GM12878 (cell line): Measurements from ENCODE around the gene SYCE1. TPM values are rescaled to one million over a fixed set of nuclear protein-coding genes. Genes with fewer than 3 reads are reported as not detected.

Source experiments
- ATAC-seq: fragments of 200-7000 bp; cut with Tn5 transposase; 3 replicates; pipeline ENCODE4 v1.9.1; 2020; ENCODE audit warnings: mild to moderate bottlenecking, moderate library complexity
- BruUV-seq: library from RNA; stranded (reverse); fragments of 400-500 nt; replicated peaks from 2 replicates; lab custom pipeline; 2021; lab: Mats Ljungman, UMichigan
- CTCF ChIA-PET: fragments of 300-600 bp; sonication (Branson Sonifier 250); formaldehyde crosslinking; extraction: SDS; loops from one replicate; lab custom pipeline; 2021; ENCODE audit warnings: inconsistent platforms; lab: Yijun Ruan, JAX
- POLR2A ChIA-PET: fragments of 350-600 bp; formaldehyde crosslinking; extraction: SDS; loops from one replicate; lab custom pipeline; 2021; ENCODE audit warnings: inconsistent platforms; lab: Charles Lee
- RAD21 ChIA-PET: fragments of 300-600 bp; sonication (Branson Sonifier 250); formaldehyde crosslinking; loops from one replicate; lab custom pipeline; 2023; ENCODE audit warnings: antibody characterized with exemption; ENCODE audit not compliant: unreplicated experiment; lab: Charles Lee
- SMC1A ChIA-PET: fragments of 300-600 bp; sonication (Branson Sonifier 250); formaldehyde crosslinking; loops from one replicate; lab custom pipeline; 2023; ENCODE audit not compliant: unreplicated experiment, uncharacterized antibody; lab: Charles Lee
- DNase-seq: peaks from one replicate; pipeline ENCODE4 v3.0.0-alpha.2; 2011; ENCODE audit warnings: low read depth, low spot score
- FAIRE-seq: peaks from 3 replicates; lab custom pipeline; 2011; peaks lifted over from hg19 to GRCh38; lab: Jason Lieb, UNC
- H2AFZ ChIP-seq: 2 replicates; pipeline ENCODE4 v1.6.0; 2011; ENCODE audit warnings: low read depth, low read length, control low read depth; ENCODE audit not compliant: control insufficient read depth
- H3K27ac ChIP-seq: 2 replicates; pipeline ENCODE4 v1.5.1; 2011; ENCODE audit warnings: control low read depth; ENCODE audit not compliant: control insufficient read depth, insufficient read depth
- H3K27me3 ChIP-seq, 2 experiments: replicated peaks in 1 of 2; 2 replicates each; pipeline versions ENCODE4 v1.6.0 to v1.6.1; 2011; ENCODE audit warnings: low read length in 1 of 2; ENCODE audit not compliant: control insufficient read depth in 2 of 2, insufficient read depth in 2 of 2
- H3K36me3 ChIP-seq, 2 experiments: 2 replicates each; pipeline ENCODE4 v1.5.1; 2011; ENCODE audit warnings: low read length in 1 of 2; ENCODE audit not compliant: control insufficient read depth in 2 of 2, insufficient read depth in 2 of 2
- H3K4me1 ChIP-seq: 2 replicates; pipeline ENCODE4 v1.6.1; 2011; ENCODE audit warnings: mild to moderate bottlenecking, low read length, moderate library complexity, mixed read lengths; ENCODE audit not compliant: control insufficient read depth, insufficient read depth
- H3K4me2 ChIP-seq: 2 replicates; pipeline ENCODE4 v1.6.0; 2011; ENCODE audit warnings: control low read depth; ENCODE audit not compliant: control insufficient read depth, insufficient read depth
- H3K4me3 ChIP-seq: fragments of 200-600 bp; sonication (generic); 2 replicates; pipeline ENCODE4 v1.5.1; 2016
- H3K79me2 ChIP-seq: 2 replicates; pipeline ENCODE4 v1.6.0; 2011; ENCODE audit warnings: low read length; ENCODE audit not compliant: control insufficient read depth, insufficient read depth
- H3K9ac ChIP-seq: 2 replicates; pipeline ENCODE4 v1.8.0; 2011; ENCODE audit warnings: low read length, control low read depth, mixed read lengths; ENCODE audit not compliant: control insufficient read depth, insufficient read depth
- H3K9me3 ChIP-seq: replicated peaks from 3 replicates; pipeline ENCODE4 v1.5.1; 2011; ENCODE audit warnings: mild to moderate bottlenecking, low read length; ENCODE audit not compliant: control insufficient read depth, insufficient read depth
- H4K20me1 ChIP-seq: 2 replicates; pipeline ENCODE4 v1.6.0; 2011; ENCODE audit not compliant: control insufficient read depth, insufficient read depth
- ASH2L ChIP-seq: fragments of 300-600, 200-600 bp; sonication (generic); IDR thresholded peaks from 2 replicates; pipeline ENCODE4 v1.6.1; 2017; ENCODE audit warnings: low read depth, mild to moderate bottlenecking, borderline replicate concordance
- CBX3 ChIP-seq: fragments of 200-600 bp; sonication (generic); IDR thresholded peaks from 2 replicates; pipeline ENCODE4 v1.6.1; 2016; ENCODE audit warnings: low read depth, borderline replicate concordance
- CREB1 ChIP-seq: IDR thresholded peaks from 2 replicates; pipeline ENCODE4 v1.6.1; 2012; ENCODE audit warnings: low read depth, mild to moderate bottlenecking, inconsistent platforms
- E2F4 ChIP-seq: IDR thresholded peaks from 2 replicates; pipeline ENCODE4 v1.6.1; 2012; ENCODE audit warnings: low read depth, low read length, improper control_type of control experiment
- E4F1 ChIP-seq: fragments of 450-650 bp; IDR thresholded peaks from 2 replicates; pipeline ENCODE4 v1.6.1; 2018; ENCODE audit warnings: borderline replicate concordance, mild to moderate bottlenecking; ENCODE audit not compliant: partially characterized antibody
- FOXM1 ChIP-seq: IDR thresholded peaks from 2 replicates; pipeline ENCODE4 v1.6.1; 2012; ENCODE audit warnings: low read depth, mild to moderate bottlenecking, inconsistent platforms, low read length, moderate library complexity
- MXI1 ChIP-seq: fragments of 150-350 bp; IDR thresholded peaks from 2 replicates; pipeline ENCODE4 v1.6.1; 2011; ENCODE audit warnings: low read depth, mild to moderate bottlenecking, inconsistent platforms, low read length, improper control_type of control experiment
- RAD21 ChIP-seq: IDR thresholded peaks from 2 replicates; pipeline ENCODE4 v1.6.1; 2011; ENCODE audit warnings: mild to moderate bottlenecking, low read depth, low read length, moderate library complexity; ENCODE audit not compliant: insufficient read depth
- RAD51 ChIP-seq: fragments of 450-650 bp; IDR thresholded peaks from 2 replicates; pipeline ENCODE4 v1.6.1; 2016; ENCODE audit warnings: moderate library complexity, mild to moderate bottlenecking, inconsistent platforms
- REST ChIP-seq: IDR thresholded peaks from 2 replicates; pipeline ENCODE4 v1.6.1; 2012; ENCODE audit warnings: mild to moderate bottlenecking, low read depth, low read length
- TCF7 ChIP-seq: IDR thresholded peaks from 2 replicates; pipeline ENCODE4 v1.6.1; 2014; ENCODE audit warnings: antibody characterized with exemption, borderline replicate concordance
- USF1 ChIP-seq: IDR thresholded peaks from 2 replicates; pipeline ENCODE4 v1.6.1; 2011; ENCODE audit warnings: borderline replicate concordance, low read depth, mild to moderate bottlenecking, moderate library complexity, mixed read lengths, low read length; ENCODE audit not compliant: insufficient read depth; ENCODE audit errors: extremely low read length
- YBX1 ChIP-seq: fragments of 450-650 bp; IDR thresholded peaks from 2 replicates; pipeline ENCODE4 v1.6.1; 2016; ENCODE audit warnings: antibody characterized with exemption
- ZBTB33 ChIP-seq: fragments of 450-650 bp; IDR thresholded peaks from 2 replicates; pipeline ENCODE4 v1.6.1; 2017; ENCODE audit warnings: mild to moderate bottlenecking
- ZNF24 ChIP-seq: fragments of 450-650 bp; IDR thresholded peaks from 2 replicates; pipeline ENCODE4 v1.6.1; 2017; ENCODE audit warnings: antibody characterized with exemption, mild to moderate bottlenecking
- WGBS: methylation state at CpG from one replicate; pipeline ENCODE4 v1.1.6; 2016; ENCODE audit warnings: low lambda C conversion rate; ENCODE audit not compliant: insufficient replicate concordance, insufficient coverage; ENCODE audit errors: missing lambda C conversion rate; 5-methylcytosine and 5-hydroxymethylcytosine counted together
- in situ Hi-C: fragments of 300-500 bp; cut with MboI; formaldehyde crosslinking; loops from 9 replicates; pipeline ENCODE4 v1.14.3; 2018; ENCODE audit warnings: mixed read lengths
- intact Hi-C: fragments of 100-400 bp; cut with micrococcal nuclease; formaldehyde crosslinking; loops from one replicate; pipeline ENCODE4 v1.14.2; 2022; ENCODE audit not compliant: unreplicated experiment
- polyA plus RNA-seq, 11 experiments: library from polyadenylated mRNA; depleted of rRNA in 4 of 11; unstranded in 6 of 11; stranded (reverse) in 5 of 11; fragments of >200 nt; fragmentation: Nextera tagmentation in 4 of 11; fragmentation: Illumina TruSeq in 1 of 11; extraction: Ambion mirVana in 4 of 11; extraction: Trizol in 1 of 11; gene quantifications; 1 replicate in 1 of 11; 2 replicates in 10 of 11; pipeline versions ENCODE4 v1.2.1 to v1.2.3, GENCODE V29; 2011 to 2016; ENCODE audit warnings: inconsistent platforms in 2 of 11, missing spikeins in 2 of 11, low read depth in 1 of 11
- total RNA-seq, 4 experiments: library from RNA; depleted of rRNA in 3 of 4; stranded (reverse); fragments of >200 nt in 3 of 4; fragmentation: Illumina TruSeq in 1 of 4; extraction: Trizol in 1 of 4; gene quantifications; 2 replicates each; pipeline versions ENCODE4 v1.2.1 to v1.2.3, GENCODE V29; 2013 to 2021

SYCE1 gene
- total and polyA plus RNA-seq, 10 of the 15 experiments (the other 5 are each of a cell fraction or from before 2014, with no cell fraction given) = not detected

- Histone ChIP-seq H3K4me1 (no peaks in the 10 kb centered on the region), H3K9me3 (no peaks in the 10 kb centered on the region; the same call in 2 of the 3 replicates), H3K9ac (no peak overlapping the region), H3K4me3 (no peak overlapping the region), H3K27ac (no peak overlapping the region), H3K4me2 (no peak overlapping the region), H3K27me3 (no peaks in the 10 kb centered on the region; a peak in 1 of 4 replicates), H3K36me3 (no peaks in the 10 kb centered on the region), H3K79me2 (no peaks in the 10 kb centered on the region), H4K20me1 (no peaks in the 10 kb centered on the region), H2AFZ (no peak overlapping the region)
- WGBS = 0% methylated on average over 4 of the region's 4 CpGs
- CTCF ChIA-PET = interaction anchor here (0.6 to 1.2 kb wide), 3 partner anchors 13 to 77 kb away, joined by 3 read pairs; no protein-coding TSS in a partner anchor
- DNase-seq = no peak
- RAD21 ChIA-PET = no interaction called here
- SMC1A ChIA-PET = interaction anchor here (0.7 to 1.0 kb wide), 2 partner anchors 23 to 105 kb away, joined by 3 read pairs; no protein-coding TSS in a partner anchor
- no TSS peak for BruUV-seq
- intact Hi-C loops = no loop called here
- no peak for FAIRE-seq
- POLR2A ChIA-PET = no interaction called here
- no peak for ATAC-seq
- in situ Hi-C loops = no loop called here
- no peak for TF ChIP-seq RAD21
- no peak for TF ChIP-seq ZNF24
- no peak for TF ChIP-seq ASH2L
- no peak for TF ChIP-seq CREB1
- TF ChIP-seq CBX3 = no peak
- no peak for TF ChIP-seq RAD51
- TF ChIP-seq MXI1 = no peak
- no peak for TF ChIP-seq TCF7
- TF ChIP-seq USF1 = no peak
- TF ChIP-seq E2F4 = no peak
- TF ChIP-seq FOXM1 = no peak
- TF ChIP-seq YBX1 = no peak
- TF ChIP-seq E4F1 = no peak
- TF ChIP-seq REST = no peak
- TF ChIP-seq ZBTB33 = no peak
Observed at GRCh38 chr10:133516057-133516456, 49.3 kb downstream of the SYCE1 start.
